Esophagus muscularis mucosa (tissue), 4 donors: ENCODE measurements around the gene FKBP2. TPM values are rescaled to one million over a fixed set of nuclear protein-coding genes. Genes with fewer than 3 reads are reported as not detected.

Source experiments
- DNase-seq: peaks from one replicate; pipeline ENCODE4 v3.0.0-alpha.2; 2017; ENCODE audit errors: extremely low spot score
- H3K27ac ChIP-seq, 4 donors: fragments of 200-600 bp; sonication (generic); replicated peaks in 1 of 4; 1 replicate in 3 of 4; 2 replicates in 1 of 4; pipeline ENCODE4 v1.5.1; 2016 to 2019; ENCODE audit warnings: mild to moderate bottlenecking in 1 of 4
- H3K27me3 ChIP-seq, 4 donors: fragments of 200-600 bp; sonication (generic); one replicate each; pipeline versions ENCODE4 v1.5.1 to v1.6.0; 2016 to 2019
- H3K36me3 ChIP-seq, 4 donors: fragments of 200-600 bp; sonication (generic); one replicate each; pipeline ENCODE4 v1.5.1; 2016 to 2019
- H3K4me1 ChIP-seq, 4 donors: fragments of 200-600 bp; sonication (generic); one replicate each; pipeline ENCODE4 v1.5.1; 2016 to 2019
- H3K4me3 ChIP-seq, 4 donors: fragments of 200-600 bp; sonication (generic); 1 replicate in 2 of 4; 2 replicates in 2 of 4; pipeline ENCODE4 v1.5.1; 2016 to 2019; ENCODE audit warnings: mild to moderate bottlenecking in 4 of 4, moderate library complexity in 1 of 4
- H3K9me3 ChIP-seq, 4 donors: fragments of 200-600 bp; sonication (generic); 1 replicate in 3 of 4; 2 replicates in 1 of 4; pipeline ENCODE4 v1.5.1; 2016 to 2019
- CTCF ChIP-seq, 3 experiments: fragments of 200-600 bp in 2 of 3; fragments of 450-650 bp in 1 of 3; sonication (generic) in 2 of 3; IDR thresholded peaks; one replicate each; pipeline ENCODE4 v1.5.1; 2017 to 2019; ENCODE audit warnings: antibody characterized with exemption in 3 of 3, mild to moderate bottlenecking in 2 of 3, moderate library complexity in 1 of 3
- EP300 ChIP-seq: sonication (generic); formaldehyde crosslinking; IDR thresholded peaks from one replicate; pipeline ENCODE4 v1.6.1; 2017; ENCODE audit warnings: antibody characterized with exemption
- POLR2A ChIP-seq: fragments of 450-650 bp; IDR thresholded peaks from one replicate; pipeline ENCODE4 v1.6.1; 2017; ENCODE audit warnings: antibody characterized with exemption, moderate library complexity, mild to moderate bottlenecking, low read depth
- POLR2AphosphoS5 ChIP-seq, 2 donors: sonication (generic); formaldehyde crosslinking; IDR thresholded peaks; one replicate each; pipeline ENCODE4 v1.6.1; 2017; ENCODE audit warnings: antibody characterized with exemption in 2 of 2
- WGBS: methylation state at CpG from one replicate; pipeline ENCODE4 v1.1.5; 2018; 5-methylcytosine and 5-hydroxymethylcytosine counted together
- intact Hi-C: fragments of 100-400 bp; cut with DNase I; formaldehyde crosslinking; loops from one replicate; pipeline ENCODE4 v1.15.1; 2023
- total RNA-seq, 4 donors: library from RNA; depleted of rRNA; stranded (reverse); fragments of >200 nt; gene quantifications; one replicate each; pipeline versions ENCODE4 v1.1.0 to v1.2.1, GENCODE V29; 2016

Gene FKBP2
- total RNA-seq, 4 donors from 2014 or later: 49.0 to 87.8 (median 65.5) TPM

- TF ChIP-seq EP300 (no peak), POLR2AphosphoS5 (IDR thresholded peaks at IDR 0.05) (no peak), CTCF (IDR thresholded peaks at IDR 0.05) (no peak), POLR2A (no peak)
- DNase-seq: no peak
- intact Hi-C loops: no loop called here
These were observed 41.3 kb downstream of the FKBP2 start for GRCh38 chr11:64281957-64282770.

GRCh38 chr11:64283092-64283491 lies 42.2 kb downstream of the FKBP2 start:
- WGBS: 87% methylated on average over 3 of the region's 3 CpGs
- no peaks in the 10 kb centered on the region for H3K27me3 ChIP-seq
- H3K4me1 ChIP-seq: peaks cover 29 to 55% (median 45%) of the 10 kb centered on the region in 4 donors
- peak overlapping the region in 1 of 4 donors; percentile 82 for H3K4me3 ChIP-seq
- no peak for DNase-seq
- H3K36me3 ChIP-seq: peaks cover 0 to 43% (median 29%) of the 10 kb centered on the region in 4 donors
- intact Hi-C loops: no loop called here
- no peak for TF ChIP-seq POLR2A
- TF ChIP-seq CTCF (IDR thresholded peaks at IDR 0.05): no peak
- TF ChIP-seq EP300: no peak
- TF ChIP-seq POLR2AphosphoS5 (IDR thresholded peaks at IDR 0.05): no peak
- no peaks in the 10 kb centered on the region for H3K9me3 ChIP-seq
- peak overlapping the region in 1 of 4 donors; percentile 85 for H3K27ac ChIP-seq

More at GRCh38 chr11:64281957-64282770, 41.3 kb downstream of the FKBP2 start:
- Histone ChIP-seq H3K4me1 (peaks cover 29 to 47% (median 42%) of the 10 kb centered on the region in 4 donors), H3K4me3 (no peak overlapping the region), H3K9me3 (no peaks in the 10 kb centered on the region), H3K36me3 (peaks cover 4 to 48% (median 33%) of the 10 kb centered on the region in 4 donors), H3K27ac (no peak overlapping the region), H3K27me3 (no peaks in the 10 kb centered on the region)
- WGBS: 92% methylated on average over 22 of the region's 22 CpGs

GRCh38 chr11:64284048-64284961 lies 43.4 kb downstream of the FKBP2 start, which contains the start of gene BAD:
BAD (minus strand) TSS chr11:64284665; CDS start chr11:64284368, 297 bp downstream.
- peak within 1 kb of the TSS; percentile 75 to 96 (median 88) for H3K4me3 ChIP-seq
- peaks cover 0 to 35% (median 23%) of the 10 kb centered on the region in 4 donors for H3K36me3 ChIP-seq
- H3K27me3 ChIP-seq: no peaks in the 10 kb centered on the region
- no peak for TF ChIP-seq CTCF (IDR thresholded peaks at IDR 0.05)
- TF ChIP-seq POLR2A: peak; percentile 31
- TF ChIP-seq POLR2AphosphoS5 (IDR thresholded peaks at IDR 0.05): peak; percentile 80 to 90
- TF ChIP-seq EP300: no peak
- H3K9me3 ChIP-seq: no peaks in the 10 kb centered on the region
- peak; percentile 99 for DNase-seq
- H3K4me1 ChIP-seq: peaks cover 29 to 58% (median 46%) of the 10 kb centered on the region in 4 donors
- WGBS: 6% methylated on average over 10 of the region's 44 CpGs
- intact Hi-C loops: no loop called here
- H3K27ac ChIP-seq: peak within 1 kb of the TSS; percentile 85 to 98 (median 98)

DNA sequence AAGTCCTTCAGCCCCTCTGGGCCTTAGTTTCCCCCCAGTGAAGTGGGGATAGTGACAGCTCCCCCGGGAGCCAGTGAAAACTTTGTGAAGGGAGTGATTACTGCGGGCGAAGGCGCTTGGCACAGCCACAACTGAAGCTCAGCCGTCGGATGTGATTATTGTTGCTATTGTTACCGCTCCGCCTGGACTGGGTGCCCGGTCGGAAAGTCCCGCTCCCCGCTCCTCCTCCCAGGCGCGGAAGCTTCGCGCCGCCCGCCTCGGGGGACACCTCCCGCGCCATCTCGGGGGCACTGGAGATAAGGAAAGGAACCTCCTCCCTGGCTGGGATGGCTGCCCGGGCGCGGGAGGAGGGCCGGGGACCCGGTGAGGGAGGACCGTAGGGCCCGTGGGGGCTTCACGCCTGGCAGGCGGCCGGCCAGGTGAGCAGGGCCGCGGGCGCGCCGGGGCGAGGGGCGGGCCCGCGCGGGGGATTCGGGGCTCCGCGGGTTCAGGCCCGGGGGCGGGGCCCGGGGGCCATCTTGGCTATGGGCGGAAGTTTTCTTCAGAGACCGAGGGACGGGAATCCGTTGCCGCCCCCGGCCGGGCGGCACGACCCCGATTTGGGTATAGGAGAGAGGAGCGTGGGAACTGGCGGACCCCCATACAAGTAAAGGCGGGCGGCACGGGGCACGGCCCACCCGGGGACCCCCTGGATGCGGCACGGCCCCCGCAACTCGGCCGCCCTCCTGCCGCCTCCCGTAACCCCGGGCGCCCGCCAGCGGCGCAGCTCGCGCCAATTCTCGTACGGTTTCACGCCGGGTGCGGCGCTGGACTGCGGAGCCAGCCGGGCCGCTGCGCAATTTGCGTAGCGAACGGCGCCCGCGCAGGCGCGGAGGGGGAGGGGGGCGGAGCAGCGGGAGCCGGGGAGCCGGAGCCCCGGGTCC lies 44.3 kb downstream of the FKBP2 start, which contains the start of gene GPR137:
Gene GPR137 (plus strand): TSS at position 887 of the 923 bp plus-strand sequence. CDS start 677 bp downstream, outside the sequence.
- peaks cover 0 to 6% (median 0%) of the 10 kb centered on the region in 4 donors for H3K27me3 ChIP-seq
- DNase-seq: peak; percentile 97
- peaks cover 29 to 58% (median 46%) of the 10 kb centered on the region in 4 donors for H3K4me1 ChIP-seq
- H3K36me3 ChIP-seq: peaks cover 0 to 40% (median 24%) of the 10 kb centered on the region in 4 donors
- TF ChIP-seq EP300: no peak
- peak in 1 of 2 donors; percentile 57 for TF ChIP-seq POLR2AphosphoS5 (IDR thresholded peaks at IDR 0.05)
- TF ChIP-seq CTCF (IDR thresholded peaks at IDR 0.05): peak in 1 of 3 experiments; percentile 11
- peak within 1 kb of the TSS; percentile 85 to 98 (median 98) for H3K27ac ChIP-seq
- intact Hi-C loops: no loop called here
- H3K4me3 ChIP-seq: peak within 1 kb of the TSS; percentile 75 to 96 (median 88)
- WGBS: no CpG with 5 or more reads among the region's 102 CpGs
- no peaks in the 10 kb centered on the region for H3K9me3 ChIP-seq
